ENCODE results near the gene FBXO31. TPM values are rescaled to one million over a fixed set of nuclear protein-coding genes. Genes with fewer than 3 reads are reported as not detected.

FBXO31 gene
- total RNA-seq (2014; rRNA removed; shearing (Covaris generic)) = 4.7 and 22.1 TPM in 2 replicates

- DNase-seq (ENCODE audit: low read depth) = peak; percentile 95
Observed at GRCh38 chr16:87383505-87384161, at the start of gene FBXO31. TSS of gene FBXO31 (minus strand) at chr16:87383776. CDS start at chr16:87383744, 32 bp downstream.

- DNase-seq (ENCODE audit: low read depth) = no peak
Observed at GRCh38 chr16:87432330-87432915, 48.8 kb upstream of the FBXO31 start.

- DNase-seq (ENCODE audit: low read depth) = peak; percentile 53
Observed at GRCh38 chr16:87431926-87432325, 48.4 kb upstream of the FBXO31 start.

- no peak for DNase-seq (ENCODE audit: low read depth)
Observed at GRCh38 chr16:87426423-87427215, 43.0 kb upstream of the FBXO31 start.

- no peak for DNase-seq (ENCODE audit: low read depth)
Observed at GRCh38 chr16:87425941-87426340, 42.4 kb upstream of the FBXO31 start.

GRCh38 chr16:87424266-87424665, 40.7 kb upstream of the FBXO31 start:
- no peak for DNase-seq (ENCODE audit: low read depth)

- no peak for DNase-seq (ENCODE audit: low read depth)
Observed at GRCh38 chr16:87423429-87423828, 39.9 kb upstream of the FBXO31 start.

GRCh38 chr16:87422106-87422505, 38.5 kb upstream of the FBXO31 start:
- no peak for DNase-seq (ENCODE audit: low read depth)

- DNase-seq (ENCODE audit: low read depth) = no peak
Observed at GRCh38 chr16:87421003-87421912, 37.7 kb upstream of the FBXO31 start.

- no peak for DNase-seq (ENCODE audit: low read depth)
Observed at GRCh38 chr16:87420026-87421002, 36.7 kb upstream of the FBXO31 start.

GRCh38 chr16:87418644-87419043, 35.1 kb upstream of the FBXO31 start:
- no peak for DNase-seq (ENCODE audit: low read depth)

GRCh38 chr16:87418216-87418615, 34.6 kb upstream of the FBXO31 start:
- no peak for DNase-seq (ENCODE audit: low read depth)

- DNase-seq (ENCODE audit: low read depth) = no peak
Observed at GRCh38 chr16:87417528-87417910, 33.9 kb upstream of the FBXO31 start.

GRCh38 chr16:87416826-87417527, 33.4 kb upstream of the FBXO31 start:
- no peak for DNase-seq (ENCODE audit: low read depth)

GRCh38 chr16:87415441-87415840, 31.9 kb upstream of the FBXO31 start:
- no peak for DNase-seq (ENCODE audit: low read depth)

GRCh38 chr16:87414251-87414680, 30.7 kb upstream of the FBXO31 start:
- DNase-seq (ENCODE audit: low read depth) = no peak

GRCh38 chr16:87412996-87413421, 29.4 kb upstream of the FBXO31 start:
- no peak for DNase-seq (ENCODE audit: low read depth)

GRCh38 chr16:87412371-87412995, 28.9 kb upstream of the FBXO31 start:
- no peak for DNase-seq (ENCODE audit: low read depth)
